ENCODE data around the gene CSTA.

The CSTA gene

DNA sequence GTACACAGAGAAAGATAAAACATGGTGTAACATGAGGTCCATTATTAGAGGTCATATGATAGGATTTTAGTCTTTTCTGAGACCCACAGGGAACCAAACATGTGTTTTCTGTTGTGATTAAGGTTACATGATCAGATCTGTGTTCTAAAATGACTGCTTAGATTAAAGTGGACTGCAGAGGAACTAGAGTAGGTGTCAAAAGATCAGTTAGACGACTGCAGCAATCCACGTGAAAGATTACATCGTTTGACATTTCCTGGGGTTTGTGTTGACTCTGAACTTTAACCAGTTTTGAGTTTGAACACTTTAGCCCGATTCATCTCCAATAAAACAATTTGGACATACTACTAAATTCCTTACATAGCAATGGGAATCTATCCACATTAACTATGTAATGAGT lies 52.9 kb downstream of the CSTA start:
- no peak for DNase-seq

DNA sequence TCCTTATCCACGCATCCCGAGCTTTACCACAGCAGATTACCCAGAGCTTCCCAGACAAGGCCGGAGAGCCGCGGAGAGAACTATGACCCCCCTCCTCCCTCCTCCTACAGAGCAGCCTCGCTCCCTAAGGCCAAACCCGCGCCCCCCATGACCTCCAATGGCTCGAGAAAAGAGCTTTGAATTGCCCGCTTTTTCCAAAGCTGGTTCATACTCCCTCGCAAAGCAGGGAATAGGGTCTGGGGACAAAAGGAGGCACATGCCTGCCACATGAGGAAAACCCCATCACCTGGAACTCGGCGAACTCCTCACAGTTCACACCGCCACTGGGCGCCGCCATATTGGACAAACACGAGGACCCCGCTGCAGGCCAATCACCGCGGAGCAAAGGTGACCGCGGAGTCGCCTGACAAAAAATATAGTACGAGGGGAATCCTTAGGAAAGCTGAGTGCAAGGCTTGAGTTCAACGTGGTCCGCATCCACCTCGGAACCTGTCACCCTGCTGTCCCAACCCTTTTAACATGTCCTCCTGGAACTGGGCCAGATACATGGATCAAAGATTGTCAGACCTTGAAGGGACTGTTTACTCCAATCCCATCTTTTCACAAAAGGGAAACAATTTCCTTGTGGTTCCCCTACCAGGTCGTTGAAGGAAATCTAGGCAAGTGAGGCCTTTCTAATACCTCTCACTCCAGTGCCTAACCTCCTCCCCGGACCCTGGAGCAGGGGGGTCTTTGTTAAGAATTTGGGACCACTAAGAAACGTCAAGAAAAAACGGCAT lies 58.0 kb downstream of the CSTA start, which contains the start of gene MIX23:
MIX23 (minus strand) TSS at position 344 of the 779 bp plus-strand sequence; CDS start at position 337, 7 bp downstream.
- peak; percentile 5 to 92 (median 76) for DNase-seq

GRCh38 chr3:122383771-122384697 lies 59.0 kb downstream of the CSTA start, which contains the start of gene FAM162A:
Gene FAM162A (plus strand): TSS chr3:122384182. CDS start chr3:122384266, 84 bp downstream.
- peak; percentile 17 to 96 (median 88) for DNase-seq

GRCh38 chr3:122387709-122388108 lies 62.7 kb downstream of the CSTA start:
- DNase-seq, result no peak

- DNase-seq, result no peak
These were observed 64.1 kb downstream of the CSTA start for GRCh38 chr3:122389197-122389596.

GRCh38 chr3:122389892-122390291 lies 64.8 kb downstream of the CSTA start:
- no peak for DNase-seq

GRCh38 chr3:122390665-122391064 lies 65.6 kb downstream of the CSTA start:
- DNase-seq, result no peak

Data from nucleus accumbens (tissue), 56 donors.